GM19328 (cell line): ENCODE data around the gene PGAP2.

Experiments used
- ATAC-seq: cut with Tn5 transposase; IDR thresholded peaks from one replicate; pipeline ENCODE4 v1.9.1; 2021; ENCODE audit warnings: mild to moderate bottlenecking, moderate library complexity; ENCODE audit not compliant: unreplicated experiment

Gene PGAP2

DNA sequence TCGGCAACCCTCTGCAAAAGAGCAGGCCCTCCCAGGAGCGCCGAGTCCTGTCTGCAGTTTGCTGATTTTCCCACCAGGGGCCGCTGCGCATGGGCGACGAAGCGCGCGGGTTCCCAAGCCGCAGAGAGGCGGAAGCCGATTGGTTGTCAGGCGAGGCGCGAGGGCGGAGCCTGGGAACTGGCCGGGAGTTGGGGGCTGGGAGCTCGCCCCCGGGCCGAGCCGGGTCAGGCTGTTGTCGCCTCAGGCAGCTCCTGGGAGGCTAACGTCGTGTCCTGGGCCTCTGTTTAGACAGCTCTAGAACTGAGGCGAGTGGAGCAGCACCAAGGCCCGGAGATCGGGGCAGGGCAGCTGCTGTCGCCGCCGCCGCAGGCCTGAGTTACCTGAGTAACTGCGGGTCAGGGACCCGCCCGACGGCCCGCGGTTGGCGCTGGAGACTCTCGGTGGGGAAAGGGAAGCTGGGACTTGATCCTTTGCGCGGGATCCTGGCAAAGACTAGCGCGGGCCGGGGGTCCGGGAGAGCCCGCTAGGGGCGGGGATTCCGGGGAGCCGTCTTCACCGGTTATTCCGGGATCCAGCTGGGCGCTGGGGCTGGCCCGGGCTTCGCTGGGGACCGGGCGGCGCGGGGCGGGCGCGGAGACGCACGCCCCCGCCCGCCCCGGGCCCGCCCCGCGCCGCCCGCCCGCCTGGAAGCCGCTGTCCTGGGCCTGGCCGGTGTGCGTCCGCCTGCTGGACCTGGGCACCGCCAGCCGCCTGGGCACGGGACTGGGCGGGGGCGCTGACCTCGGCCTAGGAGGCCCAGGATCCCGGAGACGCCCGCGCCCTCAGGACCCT, 46.8 kb downstream of the PGAP2 start, which contains the start of gene STIM1:
TSS of gene STIM1 (plus strand) at position 688 of the 831 bp plus-strand sequence. CDS start 607 bp downstream, outside the sequence.
- ATAC-seq, result peak; percentile 62

DNA sequence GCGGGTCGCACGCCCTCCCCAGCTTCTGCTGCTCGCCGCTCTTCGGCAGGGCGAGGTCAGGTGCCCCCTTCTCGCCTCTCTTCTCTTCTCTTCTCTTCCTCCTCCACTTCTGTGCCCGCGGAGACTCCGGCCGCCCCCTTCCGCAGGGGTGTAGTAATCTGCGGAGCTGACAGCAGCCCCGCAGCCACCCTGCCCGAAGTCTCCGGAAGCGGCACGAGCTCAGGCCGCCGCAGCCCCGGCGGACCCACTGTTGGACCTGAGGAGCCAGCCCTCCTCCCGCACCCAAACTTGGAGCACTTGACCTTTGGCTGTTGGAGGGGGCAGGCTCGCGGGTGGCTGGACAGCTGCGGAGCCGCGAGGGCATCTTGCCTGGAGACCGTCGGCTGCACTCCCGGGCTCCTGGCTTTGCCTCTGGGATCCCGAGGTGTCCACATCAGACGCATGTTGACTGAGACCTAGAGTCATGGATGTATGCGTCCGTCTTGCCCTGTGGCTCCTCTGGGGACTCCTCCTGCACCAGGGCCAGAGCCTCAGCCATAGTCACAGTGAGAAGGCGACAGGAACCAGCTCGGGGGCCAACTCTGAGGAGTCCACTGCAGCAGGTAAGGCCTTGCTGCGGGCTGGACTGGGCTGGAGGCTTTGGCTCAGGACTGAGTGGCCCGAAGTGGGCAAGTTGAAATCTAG, 47.6 kb downstream of the PGAP2 start:
- peak; percentile 18 for ATAC-seq

DNA sequence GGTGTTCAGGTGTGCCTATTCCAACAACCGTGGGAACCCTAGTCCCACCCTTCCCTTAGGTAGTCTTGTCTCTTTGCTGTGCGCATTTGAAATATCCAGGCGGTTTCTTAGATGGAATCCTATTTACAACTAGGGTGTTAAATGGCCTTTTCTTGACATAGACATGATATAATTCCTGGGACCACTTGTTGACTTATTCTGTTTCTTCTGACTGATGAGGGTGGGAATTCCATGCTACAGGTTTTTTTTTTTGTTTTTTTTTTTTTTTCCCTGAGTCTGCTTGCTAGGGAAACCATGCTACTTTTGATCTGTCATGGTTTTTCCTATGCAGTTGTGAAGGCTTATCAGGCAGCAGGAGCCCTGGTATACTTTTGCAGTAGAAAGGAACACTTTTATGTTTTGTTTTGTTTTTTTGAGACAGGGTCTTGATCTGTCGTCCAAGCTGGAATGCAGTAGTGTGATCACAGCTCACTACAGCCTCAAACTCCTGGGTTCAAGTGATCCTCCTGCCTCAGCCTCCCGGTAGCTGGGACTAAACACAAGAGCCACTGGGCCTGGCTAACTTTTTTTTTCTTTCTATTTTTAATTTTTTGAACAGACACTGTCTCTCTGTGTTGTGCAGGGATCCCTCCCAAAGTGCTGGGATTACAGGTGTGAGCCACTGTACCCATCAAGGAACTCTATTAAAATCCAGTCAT, 48.6 kb downstream of the PGAP2 start:
- ATAC-seq, result no peak

DNA sequence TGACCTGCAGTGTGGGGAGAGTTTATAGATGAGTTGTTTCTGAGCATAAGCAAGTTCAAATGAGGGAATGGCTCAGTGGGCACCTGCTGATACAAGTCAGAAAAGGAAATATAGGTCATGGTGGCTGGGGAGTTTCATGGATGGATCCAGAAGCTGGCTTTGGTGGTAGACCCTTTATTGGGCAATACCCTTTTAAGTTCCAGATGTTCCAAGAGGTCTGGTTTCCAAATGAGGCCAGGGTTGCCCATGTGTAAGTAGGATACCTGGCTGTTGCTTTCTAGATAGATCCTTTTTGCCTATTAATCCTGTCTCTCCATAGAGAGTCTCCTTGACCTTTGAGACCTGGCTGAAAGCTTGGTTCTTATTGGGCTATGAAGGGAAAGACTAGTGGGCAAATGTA, 49.3 kb downstream of the PGAP2 start:
- ATAC-seq, result no peak

DNA sequence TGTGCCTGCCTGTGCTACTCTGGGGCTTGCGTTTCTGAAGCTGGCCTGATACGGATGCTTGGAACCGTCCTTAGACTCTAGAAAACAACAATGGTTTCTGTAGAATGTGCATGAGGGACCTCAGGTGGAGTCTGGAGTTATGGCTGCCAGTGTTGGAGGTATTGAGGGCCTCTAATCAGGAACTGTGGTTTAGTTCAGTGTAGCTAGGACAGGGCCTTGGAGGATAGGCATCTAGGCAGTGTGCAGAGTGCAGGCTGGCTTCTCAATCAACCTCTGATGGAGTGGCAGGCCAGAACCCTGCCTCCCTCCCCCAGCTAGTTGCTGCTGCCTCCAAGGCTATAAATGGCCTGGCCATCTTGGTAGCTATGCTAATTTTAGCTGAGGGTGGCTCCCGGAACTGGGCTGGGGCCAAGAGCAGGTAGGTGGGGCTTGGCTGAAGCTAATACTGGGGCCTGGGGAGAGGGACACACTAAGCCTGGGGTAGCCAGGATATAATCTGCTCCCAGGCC, 51.1 kb downstream of the PGAP2 start:
- peak; percentile 34 for ATAC-seq

DNA sequence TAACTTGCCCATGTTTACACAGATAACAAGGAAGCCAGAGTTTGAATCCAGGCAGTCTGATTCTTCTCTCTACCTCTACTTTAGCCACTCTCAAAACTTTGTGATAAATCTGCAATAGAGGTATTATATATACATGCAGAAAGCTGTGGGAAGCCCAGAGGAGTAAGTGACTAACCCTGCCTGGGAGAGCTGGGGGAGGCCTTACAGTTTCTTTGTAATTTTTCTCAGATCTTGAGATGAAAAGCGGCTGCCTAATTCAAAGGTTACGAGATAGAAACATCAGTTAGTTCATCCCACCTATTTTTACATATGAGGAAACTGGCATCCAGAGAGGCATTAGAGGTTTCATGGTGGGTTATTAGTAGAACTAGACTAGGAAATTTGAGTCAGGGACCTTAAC, 52.0 kb downstream of the PGAP2 start:
- no peak for ATAC-seq

DNA sequence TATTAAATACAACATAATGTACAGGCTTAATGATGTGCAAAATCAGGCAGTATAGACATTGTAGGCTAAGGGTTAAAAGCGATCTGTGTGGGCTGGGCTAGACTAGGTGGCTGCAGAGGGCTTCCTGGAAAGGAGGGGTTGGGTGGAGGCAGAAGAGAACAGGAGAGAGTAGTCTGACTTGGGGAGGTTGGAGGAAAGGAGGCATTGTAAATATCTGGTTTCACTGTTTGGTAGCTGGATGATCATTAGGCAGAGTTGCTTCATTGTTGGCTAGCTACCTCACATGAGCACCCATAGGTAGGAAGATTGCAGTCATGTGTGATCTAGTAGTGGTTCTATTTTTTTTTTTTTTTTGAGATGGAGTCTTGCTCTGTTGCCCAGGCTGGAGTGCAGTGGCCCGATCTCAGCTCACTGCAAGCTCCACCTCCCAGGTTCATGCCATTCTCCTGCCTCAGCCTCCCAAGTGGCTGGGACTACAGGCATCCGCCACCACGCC, 52.6 kb downstream of the PGAP2 start:
- peak; percentile 35 for ATAC-seq

DNA sequence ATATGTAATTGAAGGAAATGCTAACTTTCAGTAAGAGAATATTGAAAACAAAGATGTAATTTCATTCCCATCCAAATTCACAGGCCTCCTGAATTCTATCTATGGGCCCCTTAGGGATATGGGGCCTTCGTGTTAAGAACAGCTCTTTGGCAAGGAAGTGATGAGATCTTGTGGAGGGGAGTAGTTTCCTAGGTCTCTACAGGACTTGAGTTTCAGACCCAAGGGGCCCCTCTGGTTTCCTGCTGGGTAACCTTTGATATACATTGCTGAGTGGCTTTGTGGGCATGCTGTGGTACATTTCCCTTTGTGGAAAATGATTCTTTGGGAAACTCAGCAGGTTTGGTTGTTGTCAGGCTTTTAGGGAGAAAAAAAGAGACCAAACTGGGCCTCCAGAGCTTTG, 53.3 kb downstream of the PGAP2 start:
- no peak for ATAC-seq

DNA sequence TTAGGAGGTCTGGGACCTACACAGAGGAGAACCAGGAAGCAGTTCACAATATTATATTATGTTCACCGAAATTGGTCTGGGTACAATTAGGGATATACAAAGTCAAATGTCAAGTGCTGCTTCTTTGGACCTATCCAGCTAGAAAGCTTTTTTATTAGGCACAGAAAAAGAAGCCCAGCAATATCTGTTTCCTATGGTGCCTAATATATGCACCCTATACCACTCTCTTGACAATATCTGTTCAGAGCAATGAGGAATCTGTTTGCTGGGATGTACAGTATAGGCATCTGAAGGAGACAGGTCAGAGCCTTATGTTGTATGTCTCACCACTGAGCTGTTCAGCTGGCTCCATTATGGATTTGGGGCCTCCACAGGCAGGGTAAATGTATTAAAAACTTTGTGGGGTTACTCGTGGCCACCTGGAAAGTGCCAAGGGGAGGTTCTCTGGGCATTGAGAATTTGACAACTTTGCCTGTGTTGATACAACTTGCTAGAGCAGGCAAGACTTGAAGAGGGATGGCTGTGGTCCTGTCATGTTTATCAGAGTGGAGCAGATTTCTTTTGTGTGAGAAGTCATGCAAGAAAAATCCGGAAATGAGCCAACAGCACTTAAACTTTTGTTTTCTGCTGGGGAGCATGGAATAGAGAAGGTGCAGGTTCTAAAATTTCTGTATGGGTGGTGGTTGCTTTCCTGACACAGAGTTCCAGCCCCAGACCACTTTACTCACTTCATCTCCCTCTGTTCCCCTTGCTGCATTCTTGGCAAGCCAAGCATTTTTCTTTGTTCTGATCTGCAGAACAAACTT, 57.2 kb downstream of the PGAP2 start:
- no peak for ATAC-seq

DNA sequence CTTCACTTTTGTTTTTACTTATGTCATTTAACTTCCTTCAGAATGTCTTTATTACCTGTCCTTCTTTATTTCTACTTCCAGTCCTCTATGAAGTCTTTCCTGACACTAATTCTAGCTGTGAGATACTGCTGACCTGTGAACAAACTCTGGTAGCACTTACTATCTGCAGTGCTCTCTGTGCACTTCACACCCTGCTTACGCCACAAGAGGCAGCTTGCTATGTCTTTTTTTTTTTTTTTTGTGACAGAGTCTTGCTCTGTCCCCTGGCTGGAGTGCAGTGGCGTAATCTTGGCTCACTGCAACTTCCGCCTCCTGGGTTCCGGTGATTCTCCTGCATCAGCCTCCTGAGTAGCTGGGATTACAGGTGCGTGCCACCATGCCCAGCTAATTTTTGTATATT, 57.8 kb downstream of the PGAP2 start:
- ATAC-seq, result no peak

DNA sequence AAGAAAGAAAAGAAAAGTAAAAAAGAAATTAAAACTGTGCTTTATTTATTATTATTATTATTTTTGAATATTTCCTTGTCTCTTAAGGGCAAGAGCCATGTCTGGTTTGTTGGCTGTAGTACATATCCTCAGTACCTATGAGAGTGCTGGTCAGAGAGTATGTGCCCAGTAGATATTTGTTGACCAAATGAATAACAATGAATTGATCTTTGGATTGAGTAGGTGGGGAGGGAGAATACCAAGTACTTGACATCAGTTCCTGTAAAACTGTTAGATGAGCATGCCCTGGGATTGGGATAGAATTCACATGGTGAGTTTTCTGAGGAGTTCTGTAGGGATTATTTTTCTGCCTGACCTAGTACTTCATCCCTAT, 58.5 kb downstream of the PGAP2 start:
- no peak for ATAC-seq

DNA sequence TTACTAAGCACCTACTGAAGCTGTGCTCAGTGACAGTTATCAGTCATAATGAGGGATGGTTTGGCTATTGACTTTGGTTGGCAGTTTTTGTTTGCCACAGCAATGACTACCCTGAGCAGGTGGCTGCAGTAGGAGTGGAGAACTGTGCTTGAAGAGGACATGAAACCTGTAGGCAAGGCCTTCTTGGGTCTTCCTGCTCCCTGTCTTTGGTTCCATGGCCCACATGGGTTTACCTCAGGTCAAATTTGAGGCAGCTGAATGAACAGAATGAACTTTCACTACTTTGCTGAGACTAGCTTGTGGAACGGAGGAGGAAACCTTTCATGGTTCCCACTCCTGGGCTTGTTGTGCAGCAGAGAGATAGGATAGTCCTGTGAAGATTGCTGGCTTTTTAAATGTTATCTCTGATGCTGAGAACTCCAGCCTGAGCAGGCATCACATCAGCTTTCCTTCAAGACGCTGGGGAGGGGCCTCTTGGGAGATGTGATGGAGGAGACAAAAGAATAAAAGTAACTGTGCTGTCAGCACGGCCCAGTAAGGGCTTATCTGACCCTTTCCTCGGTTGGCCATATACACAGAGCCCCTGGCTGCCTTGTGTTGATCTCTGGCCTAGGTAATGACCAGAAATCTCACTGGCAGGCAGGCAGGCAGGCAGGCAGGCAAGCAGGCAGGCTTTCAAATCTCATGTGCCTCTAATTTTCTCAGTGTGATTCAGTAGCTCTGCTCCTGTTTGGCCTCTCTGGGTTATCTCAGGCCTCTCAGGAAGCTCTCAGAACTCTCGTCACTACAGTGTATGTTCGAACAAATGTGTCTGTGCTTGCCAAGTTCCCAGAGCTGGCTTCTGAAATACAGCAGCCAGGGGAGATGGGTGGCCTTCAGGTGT, 59.1 kb downstream of the PGAP2 start:
- peak; percentile 44 for ATAC-seq

DNA sequence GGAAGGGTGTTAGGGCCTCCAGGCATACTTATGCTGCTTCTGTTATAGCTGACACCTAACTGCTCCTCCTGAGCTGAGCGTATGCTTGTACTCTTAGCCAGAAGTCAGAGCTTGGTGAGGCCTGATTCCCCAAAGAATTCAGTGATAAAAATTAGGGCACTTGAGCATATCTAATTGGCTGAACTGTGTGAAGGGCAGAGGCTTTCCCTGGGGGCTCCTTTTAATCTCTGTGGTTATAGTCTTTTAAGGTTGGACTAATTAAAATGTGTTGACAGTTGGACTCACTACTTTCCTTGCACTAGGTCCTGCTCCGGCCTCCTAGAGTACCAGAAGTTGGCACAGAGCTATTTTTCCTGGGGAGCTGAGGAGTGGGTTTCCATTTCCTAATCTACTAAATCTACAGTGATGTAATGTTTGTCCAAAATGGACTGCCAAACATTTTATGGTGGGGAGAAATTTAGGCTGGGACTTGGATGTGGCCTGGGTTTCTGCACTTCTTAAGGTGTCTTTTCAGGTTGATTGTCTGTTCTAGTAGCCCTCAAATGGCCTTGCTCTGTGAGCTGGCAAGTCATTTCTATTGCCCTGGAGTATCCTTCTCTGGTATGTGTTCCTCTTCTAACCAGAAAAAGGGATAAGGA, 65.5 kb downstream of the PGAP2 start:
- no peak for ATAC-seq
